ENCODE measurements around the gene RAB34. TPM values are rescaled to one million over a fixed set of nuclear protein-coding genes. Genes with fewer than 3 reads are reported as not detected.

The RAB34 gene
- total RNA-seq, 3 donors from 2014 or later (not counting 1 experiment from before 2014, with no cell fraction given): 3.7 to 12.9 (median 3.8) TPM

- H3K4me1 ChIP-seq (ENCODE audit: control insufficient read depth, insufficient read depth, low read length): no peaks in the 10 kb centered on the region
- no peaks in the 10 kb centered on the region for H3K27me3 ChIP-seq (ENCODE audit: control insufficient read depth, insufficient read depth, low read length)
- Mint-ChIP-seq H3K27ac (no peak overlapping the region), H3K4me1 (no peaks in the 10 kb centered on the region), H3K4me3 (no peak overlapping the region), H3K9me3 (no peaks in the 10 kb centered on the region), H3K27me3 (ENCODE audit: low read depth in 2 of 2) (no peaks in the 10 kb centered on the region), H3K36me3 (peaks cover 14% of the 10 kb centered on the region)
- no peak for TF ChIP-seq CTCF (IDR thresholded peaks at IDR 0.05)
- H3K9me3 ChIP-seq (ENCODE audit: control insufficient read depth, insufficient read depth, low read length): no peaks in the 10 kb centered on the region
- 100% methylated on average over 2 of the region's 4 CpGs for WGBS (ENCODE audit: insufficient coverage)
- intact Hi-C loops (cut with micrococcal nuclease): no loop called here
- H3K4me3 ChIP-seq (ENCODE audit: low read length): no peak overlapping the region
- DNase-seq (no peak), ATAC-seq (no peak)
- H3K27ac ChIP-seq (ENCODE audit: low read length): no peak overlapping the region
- H3K36me3 ChIP-seq (ENCODE audit: control insufficient read depth, insufficient read depth, low read length): peaks cover 92% of the 10 kb centered on the region
Measured at GRCh38 chr17:28686296-28686695, 31.4 kb downstream of the RAB34 start.

GRCh38 chr17:28685366-28685765 is 32.3 kb downstream of the RAB34 start:
- Histone ChIP-seq H3K27me3 (ENCODE audit: control insufficient read depth, insufficient read depth, low read length) (no peaks in the 10 kb centered on the region), H3K9me3 (ENCODE audit: control insufficient read depth, insufficient read depth, low read length) (no peaks in the 10 kb centered on the region), H3K4me1 (ENCODE audit: control insufficient read depth, insufficient read depth, low read length) (no peaks in the 10 kb centered on the region), H3K27ac (ENCODE audit: low read length) (no peak overlapping the region), H3K36me3 (ENCODE audit: control insufficient read depth, insufficient read depth, low read length) (peaks cover 92% of the 10 kb centered on the region), H3K4me3 (ENCODE audit: low read length) (no peak overlapping the region)
- H3K36me3 Mint-ChIP-seq: peaks cover 14% of the 10 kb centered on the region
- intact Hi-C loops (cut with micrococcal nuclease): no loop called here
- ATAC-seq (no peak), DNase-seq (no peak)
- H3K9me3 Mint-ChIP-seq: no peaks in the 10 kb centered on the region
- TF ChIP-seq CTCF (IDR thresholded peaks at IDR 0.05): no peak
- H3K27ac Mint-ChIP-seq: no peak overlapping the region
- WGBS (ENCODE audit: insufficient coverage): 95% methylated on average over 5 of the region's 5 CpGs
- H3K4me1 Mint-ChIP-seq: no peaks in the 10 kb centered on the region
- no peak overlapping the region for H3K4me3 Mint-ChIP-seq
- H3K27me3 Mint-ChIP-seq (ENCODE audit: low read depth in 2 of 2): no peaks in the 10 kb centered on the region

- WGBS (ENCODE audit: insufficient coverage): 95% methylated on average over 3 of the region's 3 CpGs
- ATAC-seq (no peak), DNase-seq (no peak)
- no peak for TF ChIP-seq CTCF (IDR thresholded peaks at IDR 0.05)
- no peaks in the 10 kb centered on the region for H3K27me3 Mint-ChIP-seq (ENCODE audit: low read depth in 2 of 2)
- H3K4me3 ChIP-seq (ENCODE audit: low read length): no peak overlapping the region
- peaks cover 88% of the 10 kb centered on the region for H3K36me3 ChIP-seq (ENCODE audit: control insufficient read depth, insufficient read depth, low read length)
- H3K36me3 Mint-ChIP-seq: peaks cover 14% of the 10 kb centered on the region
- H3K4me1 ChIP-seq (ENCODE audit: control insufficient read depth, insufficient read depth, low read length): no peaks in the 10 kb centered on the region
- no peak overlapping the region for H3K27ac Mint-ChIP-seq
- no peak overlapping the region for H3K27ac ChIP-seq (ENCODE audit: low read length)
- intact Hi-C loops (cut with micrococcal nuclease): no loop called here
- no peaks in the 10 kb centered on the region for H3K9me3 ChIP-seq (ENCODE audit: control insufficient read depth, insufficient read depth, low read length)
- H3K9me3 Mint-ChIP-seq: no peaks in the 10 kb centered on the region
- H3K4me3 Mint-ChIP-seq: no peak overlapping the region
- H3K4me1 Mint-ChIP-seq: no peaks in the 10 kb centered on the region
- no peaks in the 10 kb centered on the region for H3K27me3 ChIP-seq (ENCODE audit: control insufficient read depth, insufficient read depth, low read length)
Measured at GRCh38 chr17:28684963-28685362, 32.7 kb downstream of the RAB34 start.

GRCh38 chr17:28682655-28683054 is 35.0 kb downstream of the RAB34 start:
- Histone ChIP-seq H3K27me3 (ENCODE audit: control insufficient read depth, insufficient read depth, low read length) (no peaks in the 10 kb centered on the region), H3K27ac (ENCODE audit: low read length) (no peak overlapping the region), H3K4me1 (ENCODE audit: control insufficient read depth, insufficient read depth, low read length) (no peaks in the 10 kb centered on the region), H3K9me3 (ENCODE audit: control insufficient read depth, insufficient read depth, low read length) (no peaks in the 10 kb centered on the region), H3K4me3 (ENCODE audit: low read length) (no peak overlapping the region), H3K36me3 (ENCODE audit: control insufficient read depth, insufficient read depth, low read length) (peaks cover 80% of the 10 kb centered on the region)
- Mint-ChIP-seq H3K4me1 (no peaks in the 10 kb centered on the region), H3K36me3 (no peaks in the 10 kb centered on the region), H3K27ac (no peak overlapping the region), H3K4me3 (no peak overlapping the region), H3K9me3 (no peaks in the 10 kb centered on the region), H3K27me3 (ENCODE audit: low read depth in 2 of 2) (no peaks in the 10 kb centered on the region)
- DNase-seq (no peak), ATAC-seq (no peak)
- 98% methylated on average over 7 of the region's 11 CpGs for WGBS (ENCODE audit: insufficient coverage)
- no peak for TF ChIP-seq CTCF (IDR thresholded peaks at IDR 0.05)
- intact Hi-C loops (cut with micrococcal nuclease): no loop called here

Measured in natural killer cell (primary cell).